ENCODE data around the gene STAT3. TPM values are rescaled to one million over a fixed set of nuclear protein-coding genes. Genes with fewer than 3 reads are reported as not detected.

STAT3 gene
- total and polyA plus RNA-seq, 9 of the 15 experiments (the other 6 are each of a cell fraction or from before 2014, with no cell fraction given), result 90.0 to 179 (median 114) TPM

- TF ChIP-seq, protein P1, sequence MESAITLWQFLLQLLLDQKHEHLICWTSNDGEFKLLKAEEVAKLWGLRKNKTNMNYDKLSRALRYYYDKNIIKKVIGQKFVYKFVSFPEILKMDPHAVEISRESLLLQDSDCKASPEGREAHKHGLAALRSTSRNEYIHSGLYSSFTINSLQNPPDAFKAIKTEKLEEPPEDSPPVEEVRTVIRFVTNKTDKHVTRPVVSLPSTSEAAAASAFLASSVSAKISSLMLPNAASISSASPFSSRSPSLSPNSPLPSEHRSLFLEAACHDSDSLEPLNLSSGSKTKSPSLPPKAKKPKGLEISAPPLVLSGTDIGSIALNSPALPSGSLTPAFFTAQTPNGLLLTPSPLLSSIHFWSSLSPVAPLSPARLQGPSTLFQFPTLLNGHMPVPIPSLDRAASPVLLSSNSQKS (CRISPR knock-in tag; IDR thresholded peaks at IDR 0.05), result no peak
- TF ChIP-seq TCF3 (CRISPR knock-in tag; IDR thresholded peaks at IDR 0.05), result no peak
- TF ChIP-seq PML (IDR thresholded peaks at IDR 0.05; ENCODE audit: low read length), result 0 out of 2 replicates have a peak, but pooled peaks have one; percentile 5
- TF ChIP-seq RFX5 (IDR thresholded peaks at IDR 0.05; ENCODE audit: low read depth, low read length), result no peak
- TF ChIP-seq ZNF146 (CRISPR knock-in tag; IDR thresholded peaks at IDR 0.05; ENCODE audit: unreplicated experiment), result no peak
- TF ChIP-seq TSC22D4 (tag; IDR thresholded peaks at IDR 0.05), result no peak
- TF ChIP-seq ZNF184 (CRISPR knock-in tag; IDR thresholded peaks at IDR 0.05), result no peak
- TF ChIP-seq HOMEZ (CRISPR knock-in tag; IDR thresholded peaks at IDR 0.05), result no peak
- no peak for TF ChIP-seq RBM39 (optimal IDR thresholded peaks at IDR 0.05; ENCODE audit: low read depth, low read length)
- TF ChIP-seq CXXC5 (CRISPR knock-in tag; IDR thresholded peaks at IDR 0.05), result no peak
- TF ChIP-seq ILK (tag; IDR thresholded peaks at IDR 0.05; ENCODE audit: borderline replicate concordance, low read depth), result no peak
- peak; percentile 96 for TF ChIP-seq HCFC1 (IDR thresholded peaks at IDR 0.05; ENCODE audit: low read depth, low read length)
- no peak for TF ChIP-seq SP2 (IDR thresholded peaks at IDR 0.05; ENCODE audit: extremely low read depth, low read depth, low read length, poor library complexity, severe bottlenecking)
- no peak for TF ChIP-seq TCF15 (CRISPR knock-in tag; IDR thresholded peaks at IDR 0.05)
- TF ChIP-seq, protein P2, sequence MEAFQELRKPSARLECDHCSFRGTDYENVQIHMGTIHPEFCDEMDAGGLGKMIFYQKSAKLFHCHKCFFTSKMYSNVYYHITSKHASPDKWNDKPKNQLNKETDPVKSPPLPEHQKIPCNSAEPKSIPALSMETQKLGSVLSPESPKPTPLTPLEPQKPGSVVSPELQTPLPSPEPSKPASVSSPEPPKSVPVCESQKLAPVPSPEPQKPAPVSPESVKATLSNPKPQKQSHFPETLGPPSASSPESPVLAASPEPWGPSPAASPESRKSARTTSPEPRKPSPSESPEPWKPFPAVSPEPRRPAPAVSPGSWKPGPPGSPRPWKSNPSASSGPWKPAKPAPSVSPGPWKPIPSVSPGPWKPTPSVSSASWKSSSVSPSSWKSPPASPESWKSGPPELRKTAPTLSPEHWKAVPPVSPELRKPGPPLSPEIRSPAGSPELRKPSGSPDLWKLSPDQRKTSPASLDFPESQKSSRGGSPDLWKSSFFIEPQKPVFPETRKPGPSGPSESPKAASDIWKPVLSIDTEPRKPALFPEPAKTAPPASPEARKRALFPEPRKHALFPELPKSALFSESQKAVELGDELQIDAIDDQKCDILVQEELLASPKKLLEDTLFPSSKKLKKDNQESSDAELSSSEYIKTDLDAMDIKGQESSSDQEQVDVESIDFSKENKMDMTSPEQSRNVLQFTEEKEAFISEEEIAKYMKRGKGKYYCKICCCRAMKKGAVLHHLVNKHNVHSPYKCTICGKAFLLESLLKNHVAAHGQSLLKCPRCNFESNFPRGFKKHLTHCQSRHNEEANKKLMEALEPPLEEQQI (IDR thresholded peaks at IDR 0.05), result no peak
- no peak for TF ChIP-seq HINFP (tag; conservative IDR thresholded peaks at IDR 0.05; ENCODE audit: low read depth)
- no peak for TF ChIP-seq ZNF316 (IDR thresholded peaks at IDR 0.05)
- TF ChIP-seq RFX7 (CRISPR knock-in tag; IDR thresholded peaks at IDR 0.05), result no peak
- no peak for TF ChIP-seq MLLT1 (IDR thresholded peaks at IDR 0.05)
These were observed 19.1 kb upstream of the STAT3 start (continued) for GRCh38 chr17:42407289-42407836.
